ENCODE results near the gene CAPN10. TPM values are rescaled to one million over a fixed set of nuclear protein-coding genes. Genes with fewer than 3 reads are reported as not detected.

Gene CAPN10
- total RNA-seq, 1 experiment from 2014 or later, result 22.9 TPM

DNA sequence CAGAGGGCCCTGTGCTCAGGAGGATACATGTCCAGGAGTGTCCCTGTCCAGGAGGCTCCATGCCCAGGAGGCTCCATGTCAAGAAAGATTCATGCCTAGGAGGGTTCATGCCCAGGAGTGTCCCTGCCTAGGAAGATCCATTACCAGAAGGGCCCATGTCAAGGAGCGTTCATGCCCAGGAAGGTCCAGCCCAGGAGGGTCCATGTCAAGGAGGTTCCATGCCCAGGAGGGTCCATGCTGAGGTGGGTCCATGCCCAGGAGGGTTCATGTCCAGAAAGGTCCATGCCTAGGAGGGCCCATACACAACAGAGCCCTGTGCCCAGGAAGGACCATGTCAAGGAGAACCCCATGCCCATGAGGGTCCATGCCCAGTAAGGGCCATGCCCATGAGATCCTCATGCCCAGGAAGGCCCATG is 45.8 kb downstream of the CAPN10 start:
- no peak overlapping the region for H2AFZ ChIP-seq (ENCODE audit: low read length)
- no peaks in the 10 kb centered on the region for H3K79me2 ChIP-seq (ENCODE audit: low read length)
- no peaks in the 10 kb centered on the region for H3K36me3 ChIP-seq (ENCODE audit: insufficient read depth, low read length)
- H3K27ac ChIP-seq (ENCODE audit: low read length), result no peak overlapping the region
- DNase-seq, result no peak
- no peak overlapping the region for H3K9ac ChIP-seq (ENCODE audit: low read length)
- H3K27me3 ChIP-seq (ENCODE audit: low read length), result no peaks in the 10 kb centered on the region
- no peaks in the 10 kb centered on the region for H3K4me1 ChIP-seq (ENCODE audit: low read length)
- no peaks in the 10 kb centered on the region for H3K9me2 ChIP-seq (replicated peaks; ENCODE audit: insufficient read depth, low read length)
- H3K4me3 ChIP-seq (ENCODE audit: low read length), result no peak overlapping the region
- no peak overlapping the region for H3K4me2 ChIP-seq (ENCODE audit: low read depth, low read length, poor library complexity, severe bottlenecking)
- H4K20me1 ChIP-seq (ENCODE audit: insufficient read depth, low read depth, low read length), result no peaks in the 10 kb centered on the region
- no peaks in the 10 kb centered on the region for H3K9me3 ChIP-seq (ENCODE audit: low read length)

DNA sequence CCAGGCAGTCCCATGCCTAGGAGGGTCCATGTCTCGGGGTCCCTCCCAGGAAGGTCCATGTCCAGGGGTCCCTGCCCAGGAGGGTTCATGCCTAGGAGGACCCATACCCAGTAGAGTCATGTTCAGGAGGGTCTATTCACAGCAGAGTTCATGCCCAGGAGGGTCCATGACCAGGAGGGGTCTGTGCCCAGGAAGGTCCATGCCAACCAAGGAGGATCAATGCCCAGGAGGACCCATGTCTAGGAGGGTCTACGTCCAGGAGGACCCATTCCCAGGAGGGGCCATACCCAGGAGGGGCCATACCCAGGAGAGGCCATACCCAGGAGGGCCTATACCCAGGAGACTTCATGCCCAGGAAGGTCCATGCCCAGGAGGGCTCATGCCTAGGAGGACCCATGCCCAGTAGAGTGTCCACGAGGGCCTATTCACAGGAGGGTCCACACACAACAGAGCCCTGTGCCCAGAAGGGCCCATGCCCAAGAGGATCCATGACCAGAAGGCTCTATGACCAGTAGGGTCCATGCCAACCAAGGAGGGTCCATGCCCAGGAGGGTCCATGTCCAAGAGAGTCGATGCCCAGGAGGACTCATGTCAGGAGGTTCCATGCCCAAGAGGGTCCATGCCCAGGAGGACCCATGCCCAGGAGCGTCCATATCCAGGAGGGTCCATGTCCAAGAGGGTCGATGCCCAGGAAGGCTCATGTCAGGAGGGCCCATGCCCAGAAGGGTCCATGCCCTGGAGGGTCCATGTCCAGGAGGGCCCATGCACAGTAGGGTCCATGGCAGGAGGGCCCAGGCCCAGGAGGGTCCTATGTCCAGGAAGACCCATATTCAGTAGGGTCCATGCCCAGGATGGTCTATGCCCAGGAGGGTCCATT is 48.8 kb downstream of the CAPN10 start:
- Histone ChIP-seq H3K27me3 (ENCODE audit: low read length) (no peaks in the 10 kb centered on the region), H4K20me1 (ENCODE audit: insufficient read depth, low read depth, low read length) (no peaks in the 10 kb centered on the region), H2AFZ (ENCODE audit: low read length) (no peak overlapping the region), H3K9me2 (replicated peaks; ENCODE audit: insufficient read depth, low read length) (no peaks in the 10 kb centered on the region), H3K4me1 (ENCODE audit: low read length) (no peaks in the 10 kb centered on the region), H3K79me2 (ENCODE audit: low read length) (no peaks in the 10 kb centered on the region), H3K9ac (ENCODE audit: low read length) (no peak overlapping the region), H3K27ac (ENCODE audit: low read length) (no peak overlapping the region), H3K4me2 (ENCODE audit: low read depth, low read length, poor library complexity, severe bottlenecking) (no peak overlapping the region), H3K36me3 (ENCODE audit: insufficient read depth, low read length) (no peaks in the 10 kb centered on the region), H3K4me3 (ENCODE audit: low read length) (no peak overlapping the region), H3K9me3 (ENCODE audit: low read length) (no peaks in the 10 kb centered on the region)
- no peak for DNase-seq

DNA sequence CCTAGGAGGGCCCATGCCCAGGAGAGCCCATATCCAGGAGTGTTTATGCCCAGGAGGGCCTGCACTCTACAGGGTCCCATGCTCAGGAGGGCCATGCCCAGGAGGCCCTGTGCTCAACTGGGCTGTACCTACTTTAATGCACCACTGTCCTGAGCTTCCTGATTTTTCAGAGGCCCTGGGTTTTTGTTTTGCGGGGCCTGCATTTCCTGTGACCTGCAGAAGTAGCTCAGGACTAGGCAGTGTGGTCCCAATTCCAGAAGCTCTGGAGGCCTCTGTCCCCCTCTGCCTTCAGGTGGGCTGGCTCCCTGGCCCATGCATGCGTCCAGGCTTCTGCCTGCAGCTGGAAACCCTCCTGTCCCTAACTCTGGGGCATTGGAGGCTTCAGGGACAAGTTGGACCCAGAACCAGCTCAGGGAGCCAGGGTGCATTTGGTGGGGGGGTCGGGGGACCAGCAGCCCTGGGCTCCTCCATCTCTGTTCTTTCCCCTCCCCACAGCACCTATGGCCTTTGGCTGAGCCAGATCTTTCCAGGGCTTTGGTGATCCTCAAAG is 49.5 kb downstream of the CAPN10 start:
- Histone ChIP-seq H3K27ac (ENCODE audit: low read length) (no peak overlapping the region), H3K9me2 (replicated peaks; ENCODE audit: insufficient read depth, low read length) (no peaks in the 10 kb centered on the region), H3K9me3 (ENCODE audit: low read length) (no peaks in the 10 kb centered on the region), H4K20me1 (ENCODE audit: insufficient read depth, low read depth, low read length) (no peaks in the 10 kb centered on the region), H3K27me3 (ENCODE audit: low read length) (no peaks in the 10 kb centered on the region), H3K4me3 (ENCODE audit: low read length) (no peak overlapping the region), H3K36me3 (ENCODE audit: insufficient read depth, low read length) (no peaks in the 10 kb centered on the region), H3K4me1 (ENCODE audit: low read length) (no peaks in the 10 kb centered on the region), H3K9ac (ENCODE audit: low read length) (no peak overlapping the region), H3K4me2 (ENCODE audit: low read depth, low read length, poor library complexity, severe bottlenecking) (no peak overlapping the region), H3K79me2 (ENCODE audit: low read length) (no peaks in the 10 kb centered on the region), H2AFZ (ENCODE audit: low read length) (no peak overlapping the region)
- DNase-seq, result no peak

DNA sequence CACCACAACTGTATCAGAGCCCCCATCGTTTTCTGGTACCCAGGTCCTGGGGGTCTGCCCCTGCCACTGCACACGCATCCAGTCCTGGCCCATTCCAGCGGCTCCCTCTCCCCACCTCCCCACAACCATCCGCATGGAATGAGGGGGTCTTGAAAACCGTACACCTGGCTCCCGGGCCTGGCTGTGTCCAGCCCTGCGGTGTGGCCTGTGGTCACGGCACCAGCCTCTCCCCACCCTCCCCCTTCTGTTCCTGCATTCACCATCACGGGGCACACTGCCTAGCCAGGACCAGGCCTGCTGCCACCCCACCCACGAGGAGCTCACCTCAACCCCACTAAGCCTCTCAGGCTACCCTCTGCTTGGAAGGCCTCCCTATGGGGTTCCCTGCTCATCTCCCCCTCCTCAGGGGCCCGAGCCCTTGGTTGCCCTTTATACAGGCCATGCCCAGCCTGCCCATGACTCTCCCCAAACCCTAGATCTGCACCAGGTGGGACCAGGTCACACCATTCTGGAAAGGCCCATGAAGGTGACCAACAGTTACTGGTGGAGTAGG is 50.1 kb downstream of the CAPN10 start:
- Histone ChIP-seq H3K27me3 (ENCODE audit: low read length) (no peaks in the 10 kb centered on the region), H3K4me1 (ENCODE audit: low read length) (no peaks in the 10 kb centered on the region), H3K79me2 (ENCODE audit: low read length) (no peaks in the 10 kb centered on the region), H3K4me3 (ENCODE audit: low read length) (no peak overlapping the region), H3K9me3 (ENCODE audit: low read length) (no peaks in the 10 kb centered on the region), H3K9ac (ENCODE audit: low read length) (no peak overlapping the region), H3K36me3 (ENCODE audit: insufficient read depth, low read length) (no peaks in the 10 kb centered on the region), H2AFZ (ENCODE audit: low read length) (no peak overlapping the region), H3K27ac (ENCODE audit: low read length) (no peak overlapping the region), H4K20me1 (ENCODE audit: insufficient read depth, low read depth, low read length) (no peaks in the 10 kb centered on the region), H3K9me2 (replicated peaks; ENCODE audit: insufficient read depth, low read length) (no peaks in the 10 kb centered on the region), H3K4me2 (ENCODE audit: low read depth, low read length, poor library complexity, severe bottlenecking) (no peak overlapping the region)
- DNase-seq, result no peak

DNA sequence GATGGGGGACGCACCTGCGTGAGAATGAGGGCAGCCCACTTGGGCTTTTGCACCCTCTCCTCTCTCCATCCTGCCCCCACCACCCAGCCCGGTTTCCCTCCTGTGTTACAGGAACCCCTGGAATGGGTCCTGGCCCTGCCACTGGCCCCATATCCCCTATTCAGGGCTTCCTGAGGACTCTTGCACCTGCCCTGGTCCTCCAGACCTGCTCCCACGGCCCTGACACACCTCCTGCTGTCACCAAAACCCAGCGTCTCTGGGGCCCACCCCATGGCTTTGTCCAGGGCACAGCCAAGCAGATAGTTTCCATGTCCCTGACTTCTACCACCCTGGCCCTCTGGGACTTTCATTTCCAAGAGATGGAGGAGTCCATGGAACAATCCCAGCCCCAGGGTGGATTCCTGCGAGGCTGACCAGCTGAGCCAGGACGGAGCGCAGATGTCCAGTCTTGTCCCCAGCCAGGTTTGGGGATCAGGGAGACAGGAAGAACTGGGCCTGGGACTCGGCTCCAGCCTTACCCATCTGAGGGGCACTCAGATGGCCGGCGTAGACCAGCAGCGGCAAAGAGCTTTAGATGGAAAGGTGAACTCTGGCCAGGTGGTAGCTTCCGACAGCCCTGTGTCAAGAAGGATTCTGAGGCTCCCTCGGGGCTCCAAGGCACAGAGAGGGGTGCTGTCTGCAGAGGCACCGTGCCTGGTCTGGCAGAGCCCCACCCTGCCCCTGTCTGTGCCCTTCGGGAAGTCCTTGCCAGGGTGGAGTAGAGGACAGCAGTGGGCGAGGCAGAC is 50.8 kb downstream of the CAPN10 start:
- H3K36me3 ChIP-seq (ENCODE audit: insufficient read depth, low read length), result no peaks in the 10 kb centered on the region
- no peaks in the 10 kb centered on the region for H3K79me2 ChIP-seq (ENCODE audit: low read length)
- H2AFZ ChIP-seq (ENCODE audit: low read length), result no peak overlapping the region
- no peak for DNase-seq
- no peaks in the 10 kb centered on the region for H3K9me2 ChIP-seq (replicated peaks; ENCODE audit: insufficient read depth, low read length)
- H4K20me1 ChIP-seq (ENCODE audit: insufficient read depth, low read depth, low read length), result no peaks in the 10 kb centered on the region
- no peak overlapping the region for H3K9ac ChIP-seq (ENCODE audit: low read length)
- no peak overlapping the region for H3K4me3 ChIP-seq (ENCODE audit: low read length)
- no peaks in the 10 kb centered on the region for H3K4me1 ChIP-seq (ENCODE audit: low read length)
- no peak overlapping the region for H3K4me2 ChIP-seq (ENCODE audit: low read depth, low read length, poor library complexity, severe bottlenecking)
- H3K27me3 ChIP-seq (ENCODE audit: low read length), result no peaks in the 10 kb centered on the region
- no peaks in the 10 kb centered on the region for H3K9me3 ChIP-seq (ENCODE audit: low read length)
- no peak overlapping the region for H3K27ac ChIP-seq (ENCODE audit: low read length)

DNA sequence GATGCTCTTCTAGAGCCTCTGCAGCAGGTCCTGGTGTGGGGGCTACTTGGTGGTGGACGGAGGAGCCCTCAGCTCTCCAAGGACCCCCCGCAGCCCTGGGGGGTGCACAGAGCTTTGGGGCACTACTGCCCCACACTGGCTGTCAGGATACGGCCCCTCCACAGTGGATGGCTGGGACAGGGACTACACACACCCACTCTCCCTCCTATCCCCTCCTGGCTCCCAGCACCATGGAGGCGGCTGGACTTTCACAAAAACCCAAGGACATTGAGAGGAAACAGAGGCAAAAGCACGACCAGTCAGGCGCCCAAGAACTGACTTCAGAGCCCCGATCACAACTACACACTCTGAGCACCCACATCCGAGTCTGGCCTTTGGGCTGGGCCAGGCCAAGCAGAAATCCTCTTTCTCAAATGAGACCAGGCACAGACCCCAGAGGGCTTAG is 51.4 kb downstream of the CAPN10 start:
- no peak overlapping the region for H3K27ac ChIP-seq (ENCODE audit: low read length)
- H3K27me3 ChIP-seq (ENCODE audit: low read length), result no peaks in the 10 kb centered on the region
- no peaks in the 10 kb centered on the region for H3K79me2 ChIP-seq (ENCODE audit: low read length)
- H3K9me3 ChIP-seq (ENCODE audit: low read length), result no peaks in the 10 kb centered on the region
- no peak for DNase-seq
- no peaks in the 10 kb centered on the region for H4K20me1 ChIP-seq (ENCODE audit: insufficient read depth, low read depth, low read length)
- no peaks in the 10 kb centered on the region for H3K9me2 ChIP-seq (replicated peaks; ENCODE audit: insufficient read depth, low read length)
- no peaks in the 10 kb centered on the region for H3K36me3 ChIP-seq (ENCODE audit: insufficient read depth, low read length)
- no peak overlapping the region for H3K9ac ChIP-seq (ENCODE audit: low read length)
- H2AFZ ChIP-seq (ENCODE audit: low read length), result no peak overlapping the region
- H3K4me3 ChIP-seq (ENCODE audit: low read length), result no peak overlapping the region
- H3K4me2 ChIP-seq (ENCODE audit: low read depth, low read length, poor library complexity, severe bottlenecking), result no peak overlapping the region
- no peaks in the 10 kb centered on the region for H3K4me1 ChIP-seq (ENCODE audit: low read length)

DNA sequence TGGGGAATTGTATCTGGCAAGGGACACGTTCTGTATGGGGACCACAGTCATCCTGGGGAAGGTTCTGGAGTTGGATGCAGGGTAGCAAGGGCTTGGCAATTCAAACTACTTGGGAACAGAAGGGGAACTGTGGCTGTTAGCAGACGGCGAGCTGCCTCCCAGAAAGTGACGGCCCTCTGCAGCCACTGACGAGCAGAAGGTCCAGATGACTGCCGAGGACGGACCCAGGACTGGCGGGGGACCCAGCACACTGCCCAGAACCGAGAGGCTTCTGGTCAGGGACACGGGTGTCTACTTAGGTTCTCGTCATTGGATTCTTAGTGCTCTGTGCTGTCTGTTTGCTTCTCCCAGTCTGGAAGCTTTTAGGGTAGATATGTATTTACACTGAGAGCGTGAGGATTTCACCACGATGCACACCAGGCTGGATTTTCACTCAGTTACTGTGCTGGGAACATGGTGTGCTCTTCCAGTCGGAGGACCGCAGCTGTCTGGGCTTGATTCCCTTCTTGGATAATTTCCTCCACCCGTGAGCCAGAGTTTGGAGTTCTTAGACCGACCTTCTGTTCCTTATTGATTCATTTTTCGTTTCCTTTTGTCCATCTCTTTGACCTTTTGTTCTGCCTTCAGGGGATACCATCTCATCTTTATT is 52.1 kb downstream of the CAPN10 start:
- no peak overlapping the region for H3K4me3 ChIP-seq (ENCODE audit: low read length)
- no peak for DNase-seq
- no peaks in the 10 kb centered on the region for H3K36me3 ChIP-seq (ENCODE audit: insufficient read depth, low read length)
- H3K9me2 ChIP-seq (replicated peaks; ENCODE audit: insufficient read depth, low read length), result no peaks in the 10 kb centered on the region
- H2AFZ ChIP-seq (ENCODE audit: low read length), result no peak overlapping the region
- H3K27ac ChIP-seq (ENCODE audit: low read length), result no peak overlapping the region
- H3K9me3 ChIP-seq (ENCODE audit: low read length), result no peaks in the 10 kb centered on the region
- H3K9ac ChIP-seq (ENCODE audit: low read length), result no peak overlapping the region
- H4K20me1 ChIP-seq (ENCODE audit: insufficient read depth, low read depth, low read length), result no peaks in the 10 kb centered on the region
- H3K79me2 ChIP-seq (ENCODE audit: low read length), result no peaks in the 10 kb centered on the region
- H3K27me3 ChIP-seq (ENCODE audit: low read length), result no peaks in the 10 kb centered on the region
- no peaks in the 10 kb centered on the region for H3K4me1 ChIP-seq (ENCODE audit: low read length)
- no peak overlapping the region for H3K4me2 ChIP-seq (ENCODE audit: low read depth, low read length, poor library complexity, severe bottlenecking)

All from Karpas-422 (cell line).